ENCODE results near the gene ADAMTS6. TPM values are rescaled to one million over a fixed set of nuclear protein-coding genes. Genes with fewer than 3 reads are reported as not detected.
A peak's percentile ranks its signal among the peaks of the same experiment; 100 is the strongest.

The ADAMTS6 gene
- polyA plus RNA-seq, 1 donor, result 2.3 TPM

DNA sequence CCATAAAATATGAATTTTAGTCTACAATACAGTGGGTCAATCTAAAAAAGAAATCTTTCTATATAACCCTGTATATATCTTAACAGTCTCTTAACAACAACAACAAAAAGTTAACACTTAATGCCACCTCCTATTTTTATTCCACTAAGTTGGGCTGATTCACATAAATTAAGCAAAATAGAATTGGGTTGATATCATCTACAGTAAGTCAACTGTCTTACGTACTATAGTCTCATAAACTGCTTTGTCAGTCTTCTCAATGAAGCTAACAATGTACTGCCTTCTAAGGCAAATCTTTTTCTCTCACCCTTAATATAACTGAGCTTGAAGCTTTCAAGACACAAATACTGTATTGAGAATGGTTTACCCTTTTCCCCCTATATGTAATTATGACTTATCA lies 185.7 kb downstream of the ADAMTS6 start:
- WGBS (ENCODE audit: insufficient coverage, low lambda C conversion rate), result 100% methylated on average over 1 of the region's 1 CpG
- H3K9me3 ChIP-seq (ENCODE audit: control insufficient read depth, low read depth, low read length), result no peaks in the 10 kb centered on the region
- no peak overlapping the region for H3K27ac ChIP-seq (ENCODE audit: low read length)
- no peaks in the 10 kb centered on the region for H3K4me1 ChIP-seq (ENCODE audit: control insufficient read depth, insufficient read depth, low read length)
- no peaks in the 10 kb centered on the region for H3K27me3 ChIP-seq (ENCODE audit: control insufficient read depth, insufficient read depth, low read length)
- H3K36me3 ChIP-seq (ENCODE audit: control insufficient read depth, insufficient read depth, low read length), result no peaks in the 10 kb centered on the region
- H3K4me3 ChIP-seq (ENCODE audit: low read length), result no peak overlapping the region
- no peak for DNase-seq

DNA sequence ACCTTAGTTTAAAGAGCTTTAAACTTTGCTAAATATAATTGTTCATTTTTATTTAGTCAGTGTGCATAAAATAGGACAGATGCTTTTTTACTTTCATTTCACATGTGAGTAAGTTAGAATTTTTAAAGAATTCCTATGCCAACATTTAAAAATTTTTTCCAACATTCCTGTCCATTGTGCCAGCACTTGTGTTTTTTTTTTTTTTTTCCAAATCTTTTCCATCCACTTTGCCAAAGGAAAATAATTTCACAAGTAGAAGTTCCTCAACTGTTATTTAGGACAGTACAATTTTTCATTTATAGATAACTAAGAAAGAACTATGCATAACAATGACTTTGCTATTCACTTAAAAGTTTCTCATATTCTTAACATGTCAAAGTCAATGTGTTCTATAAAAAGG lies 189.5 kb downstream of the ADAMTS6 start:
- no peak overlapping the region for H3K4me3 ChIP-seq (ENCODE audit: low read length)
- H3K4me1 ChIP-seq (ENCODE audit: control insufficient read depth, insufficient read depth, low read length), result no peaks in the 10 kb centered on the region
- no peaks in the 10 kb centered on the region for H3K27me3 ChIP-seq (ENCODE audit: control insufficient read depth, insufficient read depth, low read length)
- no peaks in the 10 kb centered on the region for H3K36me3 ChIP-seq (ENCODE audit: control insufficient read depth, insufficient read depth, low read length)
- no peaks in the 10 kb centered on the region for H3K9me3 ChIP-seq (ENCODE audit: control insufficient read depth, low read depth, low read length)
- no peak overlapping the region for H3K27ac ChIP-seq (ENCODE audit: low read length)
- no peak for DNase-seq

DNA sequence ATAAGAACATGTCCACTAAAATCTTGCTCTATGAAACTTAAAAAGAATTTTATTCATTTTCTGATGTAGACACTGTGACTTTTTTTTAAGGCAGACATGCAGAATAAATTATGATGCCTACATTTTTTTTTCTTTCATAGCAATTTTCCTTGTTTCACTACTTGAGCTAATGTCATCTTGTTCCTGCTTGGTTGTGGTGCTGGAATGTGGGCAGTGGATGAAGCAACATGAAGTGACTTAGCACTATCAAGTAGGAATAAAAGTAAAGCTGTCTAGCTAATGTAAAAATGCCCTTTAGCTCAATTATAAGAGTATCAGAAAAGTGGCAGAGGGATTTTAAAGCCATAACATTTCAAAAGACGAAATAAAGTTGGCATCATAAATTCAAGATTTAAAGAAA lies 191.0 kb downstream of the ADAMTS6 start:
- 100% methylated on average over 1 of the region's 1 CpG for WGBS (ENCODE audit: insufficient coverage, low lambda C conversion rate)
- Histone ChIP-seq H3K27me3 (ENCODE audit: control insufficient read depth, insufficient read depth, low read length) (no peaks in the 10 kb centered on the region), H3K4me3 (ENCODE audit: low read length) (no peak overlapping the region), H3K4me1 (ENCODE audit: control insufficient read depth, insufficient read depth, low read length) (no peaks in the 10 kb centered on the region), H3K9me3 (ENCODE audit: control insufficient read depth, low read depth, low read length) (no peaks in the 10 kb centered on the region), H3K27ac (ENCODE audit: low read length) (no peak overlapping the region), H3K36me3 (ENCODE audit: control insufficient read depth, insufficient read depth, low read length) (no peaks in the 10 kb centered on the region)
- DNase-seq, result no peak

DNA sequence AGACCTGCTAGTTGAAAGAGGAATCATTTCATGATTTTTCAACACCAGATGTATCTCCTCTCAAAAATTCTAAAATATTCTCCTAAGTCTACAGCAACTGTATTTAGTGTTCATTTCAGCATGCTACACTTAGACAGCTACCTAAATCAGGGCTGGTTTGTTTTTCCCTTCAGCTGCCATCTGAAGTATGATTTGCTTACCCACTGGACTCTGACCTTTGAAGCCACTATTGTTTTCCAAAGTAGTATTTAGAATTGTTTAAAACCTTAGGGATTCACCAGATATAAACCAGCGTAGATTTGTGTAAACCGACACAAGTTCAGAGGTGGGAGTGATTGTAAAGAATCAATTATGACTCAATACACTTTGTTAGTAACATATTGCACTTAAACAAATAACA lies 193.1 kb downstream of the ADAMTS6 start:
- H3K27ac ChIP-seq (ENCODE audit: low read length), result no peak overlapping the region
- H3K4me1 ChIP-seq (ENCODE audit: control insufficient read depth, insufficient read depth, low read length), result no peaks in the 10 kb centered on the region
- H3K4me3 ChIP-seq (ENCODE audit: low read length), result no peak overlapping the region
- 60% methylated on average over 2 of the region's 2 CpGs for WGBS (ENCODE audit: insufficient coverage, low lambda C conversion rate)
- H3K36me3 ChIP-seq (ENCODE audit: control insufficient read depth, insufficient read depth, low read length), result no peaks in the 10 kb centered on the region
- DNase-seq, result no peak
- H3K9me3 ChIP-seq (ENCODE audit: control insufficient read depth, low read depth, low read length), result no peaks in the 10 kb centered on the region
- H3K27me3 ChIP-seq (ENCODE audit: control insufficient read depth, insufficient read depth, low read length), result no peaks in the 10 kb centered on the region

DNA sequence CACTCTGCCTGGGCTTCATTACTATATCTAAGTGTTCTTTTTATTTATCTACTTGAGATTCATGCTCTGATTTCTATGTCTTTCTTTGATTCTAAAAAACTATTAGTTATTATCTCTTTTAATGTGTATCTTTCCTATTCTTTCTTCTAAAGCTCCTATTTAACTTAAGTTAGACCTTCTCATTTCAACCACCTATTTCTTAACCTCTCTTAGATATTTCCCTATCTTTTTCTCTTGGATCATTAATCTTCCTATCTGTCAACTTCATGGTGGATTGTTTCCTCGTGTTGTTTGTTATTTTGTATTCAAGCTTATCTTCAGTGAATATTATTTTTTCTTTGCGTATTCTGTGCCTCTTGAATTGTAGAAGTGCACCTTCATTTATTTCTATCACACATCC lies 202.1 kb downstream of the ADAMTS6 start:
- H3K4me3 ChIP-seq (ENCODE audit: low read length), result no peak overlapping the region
- H3K27ac ChIP-seq (ENCODE audit: low read length), result no peak overlapping the region
- H3K36me3 ChIP-seq (ENCODE audit: control insufficient read depth, insufficient read depth, low read length), result no peaks in the 10 kb centered on the region
- DNase-seq, result no peak
- H3K27me3 ChIP-seq (ENCODE audit: control insufficient read depth, insufficient read depth, low read length), result no peaks in the 10 kb centered on the region
- no peaks in the 10 kb centered on the region for H3K9me3 ChIP-seq (ENCODE audit: control insufficient read depth, low read depth, low read length)
- 91% methylated on average over 2 of the region's 2 CpGs for WGBS (ENCODE audit: insufficient coverage, low lambda C conversion rate)
- H3K4me1 ChIP-seq (ENCODE audit: control insufficient read depth, insufficient read depth, low read length), result no peaks in the 10 kb centered on the region

DNA sequence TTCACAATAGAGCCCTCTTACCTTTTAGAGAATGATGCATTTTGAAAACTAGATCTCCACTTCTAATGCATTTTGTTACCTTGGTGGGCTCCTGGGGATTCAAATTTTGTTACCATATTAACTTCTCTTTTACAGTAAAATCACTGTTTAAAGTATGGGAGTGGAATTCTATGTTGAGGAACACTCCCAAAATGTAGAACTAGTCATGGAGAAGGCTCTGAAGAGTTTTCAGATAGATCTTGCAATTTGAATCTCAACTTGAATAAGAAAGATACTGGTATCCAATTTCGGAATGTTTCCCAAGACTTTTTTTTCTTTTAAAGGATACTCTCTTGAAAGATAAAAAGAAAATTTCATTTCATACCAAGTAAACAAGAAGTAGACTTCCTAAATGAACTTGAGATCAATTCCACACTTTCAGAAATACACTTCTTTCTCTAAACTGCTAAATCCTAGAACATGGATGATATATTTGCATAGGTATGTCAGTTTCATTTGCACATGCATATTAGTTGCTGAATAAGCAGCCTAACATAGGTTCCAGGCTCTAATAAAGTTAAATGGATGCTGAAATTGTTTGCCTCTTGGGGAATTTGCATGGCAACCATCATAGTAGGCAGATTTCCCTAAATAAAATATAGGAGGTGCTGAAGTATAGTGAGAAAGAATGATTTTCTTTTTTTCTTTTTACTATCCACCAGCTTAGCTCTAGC lies 205.4 kb downstream of the ADAMTS6 start:
- no peaks in the 10 kb centered on the region for H3K9me3 ChIP-seq (ENCODE audit: control insufficient read depth, low read depth, low read length)
- H3K4me1 ChIP-seq (ENCODE audit: control insufficient read depth, insufficient read depth, low read length), result no peaks in the 10 kb centered on the region
- H3K4me3 ChIP-seq (ENCODE audit: low read length), result no peak overlapping the region
- WGBS (ENCODE audit: insufficient coverage, low lambda C conversion rate), result 100% methylated on average over 1 of the region's 1 CpG
- no peaks in the 10 kb centered on the region for H3K36me3 ChIP-seq (ENCODE audit: control insufficient read depth, insufficient read depth, low read length)
- H3K27ac ChIP-seq (ENCODE audit: low read length), result no peak overlapping the region
- H3K27me3 ChIP-seq (ENCODE audit: control insufficient read depth, insufficient read depth, low read length), result no peaks in the 10 kb centered on the region
- DNase-seq, result no peak

DNA sequence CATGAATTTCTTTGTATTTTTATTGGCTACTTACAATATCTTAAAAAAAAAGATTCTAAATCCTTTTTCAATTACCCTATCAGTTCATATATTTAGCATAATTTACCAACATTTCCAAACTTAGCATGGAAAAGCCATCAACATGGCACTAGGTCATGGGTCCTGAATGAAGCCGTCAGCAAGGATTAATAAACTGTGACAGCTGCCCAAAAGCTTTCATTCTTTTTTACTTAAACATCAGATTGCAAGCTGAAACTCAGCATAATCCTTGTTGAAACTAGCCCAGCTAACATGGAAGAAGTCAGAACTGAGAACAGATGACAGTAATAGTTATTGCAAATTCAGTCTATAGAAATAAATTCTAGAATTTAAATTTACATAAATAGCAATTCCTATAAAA lies 209.8 kb downstream of the ADAMTS6 start:
- H3K9me3 ChIP-seq (ENCODE audit: control insufficient read depth, low read depth, low read length), result no peaks in the 10 kb centered on the region
- H3K27ac ChIP-seq (ENCODE audit: low read length), result no peak overlapping the region
- H3K27me3 ChIP-seq (ENCODE audit: control insufficient read depth, insufficient read depth, low read length), result no peaks in the 10 kb centered on the region
- DNase-seq, result no peak
- H3K36me3 ChIP-seq (ENCODE audit: control insufficient read depth, insufficient read depth, low read length), result no peaks in the 10 kb centered on the region
- no peak overlapping the region for H3K4me3 ChIP-seq (ENCODE audit: low read length)
- no CpG with 5 or more reads among the region's 1 CpG for WGBS (ENCODE audit: insufficient coverage, low lambda C conversion rate)
- H3K4me1 ChIP-seq (ENCODE audit: control insufficient read depth, insufficient read depth, low read length), result no peaks in the 10 kb centered on the region

DNA sequence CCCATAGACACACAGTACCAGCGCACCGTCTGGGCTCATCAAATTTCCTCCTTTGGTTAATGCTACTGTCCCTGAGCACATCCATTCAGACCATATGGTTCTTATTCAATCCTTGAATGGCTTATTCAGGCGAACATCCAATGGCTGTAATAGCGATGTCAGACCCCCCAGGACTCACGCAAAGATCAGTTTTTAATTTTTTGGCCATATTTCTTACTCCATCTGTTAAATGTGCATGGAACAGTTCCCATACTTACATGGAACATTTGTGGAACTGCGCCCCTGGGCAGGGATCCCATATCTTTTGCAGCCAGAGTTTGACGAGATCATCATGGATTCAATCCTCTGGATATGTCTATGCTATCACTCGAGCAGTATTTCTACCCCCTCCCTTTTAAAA lies 213.2 kb downstream of the ADAMTS6 start:
- Histone ChIP-seq H3K4me1 (ENCODE audit: control insufficient read depth, insufficient read depth, low read length) (no peaks in the 10 kb centered on the region), H3K4me3 (ENCODE audit: low read length) (no peak overlapping the region), H3K9me3 (ENCODE audit: control insufficient read depth, low read depth, low read length) (no peaks in the 10 kb centered on the region), H3K27me3 (ENCODE audit: control insufficient read depth, insufficient read depth, low read length) (no peaks in the 10 kb centered on the region), H3K36me3 (ENCODE audit: control insufficient read depth, insufficient read depth, low read length) (no peaks in the 10 kb centered on the region), H3K27ac (ENCODE audit: low read length) (no peak overlapping the region)
- peak in 1 of 2 donors; percentile 19 for DNase-seq
- no CpG with 5 or more reads among the region's 8 CpGs for WGBS (ENCODE audit: insufficient coverage, low lambda C conversion rate)

DNA sequence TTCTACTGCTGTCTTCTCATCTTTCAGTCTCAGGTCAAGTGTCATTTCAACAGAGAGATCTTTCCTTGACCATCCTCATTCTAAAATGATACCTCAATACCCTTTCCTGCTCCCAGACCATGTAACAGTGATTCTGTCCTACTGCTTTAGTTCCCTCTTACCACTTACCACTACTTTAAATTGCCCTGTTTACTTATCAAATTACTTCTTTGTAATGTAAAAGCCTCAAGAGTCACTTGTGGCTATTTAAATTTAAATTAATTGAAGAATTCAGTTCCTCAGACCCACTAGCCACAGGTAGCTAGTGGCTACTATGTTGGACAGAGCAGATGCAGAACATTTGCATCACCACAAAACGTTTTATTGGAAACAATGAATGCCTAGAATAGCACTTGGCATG lies 217.3 kb downstream of the ADAMTS6 start:
- H3K27me3 ChIP-seq (ENCODE audit: control insufficient read depth, insufficient read depth, low read length), result no peaks in the 10 kb centered on the region
- H3K4me1 ChIP-seq (ENCODE audit: control insufficient read depth, insufficient read depth, low read length), result peaks cover 6% of the 10 kb centered on the region
- H3K4me3 ChIP-seq (ENCODE audit: low read length), result no peak overlapping the region
- no peaks in the 10 kb centered on the region for H3K9me3 ChIP-seq (ENCODE audit: control insufficient read depth, low read depth, low read length)
- WGBS (ENCODE audit: insufficient coverage, low lambda C conversion rate), result 67% methylated on average over 1 of the region's 1 CpG
- no peaks in the 10 kb centered on the region for H3K36me3 ChIP-seq (ENCODE audit: control insufficient read depth, insufficient read depth, low read length)
- DNase-seq, result no peak
- no peak overlapping the region for H3K27ac ChIP-seq (ENCODE audit: low read length)

DNA sequence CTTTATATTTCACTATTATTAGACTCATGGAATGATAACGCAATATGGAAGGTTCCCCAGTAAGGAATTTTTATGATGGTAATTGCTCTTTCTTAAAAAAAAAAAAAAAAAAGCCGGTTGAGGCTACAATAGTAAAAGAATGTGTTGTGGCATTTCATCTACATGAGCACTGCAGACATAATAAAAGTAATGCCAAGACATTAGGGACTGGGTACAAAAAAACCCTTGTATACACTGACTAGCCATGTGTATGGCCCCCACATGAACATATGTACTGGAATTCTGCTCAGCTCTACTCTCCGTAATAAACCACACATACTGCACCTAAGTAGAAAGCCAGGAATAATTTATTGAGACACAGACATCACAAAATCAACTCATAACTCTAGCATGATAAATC lies 218.4 kb downstream of the ADAMTS6 start:
- Histone ChIP-seq H3K9me3 (ENCODE audit: control insufficient read depth, low read depth, low read length) (no peaks in the 10 kb centered on the region), H3K27ac (ENCODE audit: low read length) (no peak overlapping the region), H3K4me1 (ENCODE audit: control insufficient read depth, insufficient read depth, low read length) (peaks cover 6% of the 10 kb centered on the region), H3K27me3 (ENCODE audit: control insufficient read depth, insufficient read depth, low read length) (no peaks in the 10 kb centered on the region), H3K4me3 (ENCODE audit: low read length) (no peak overlapping the region), H3K36me3 (ENCODE audit: control insufficient read depth, insufficient read depth, low read length) (no peaks in the 10 kb centered on the region)
- peak in 1 of 2 donors; percentile 7 for DNase-seq
- WGBS (ENCODE audit: insufficient coverage, low lambda C conversion rate), result 20% methylated on average over 1 of the region's 3 CpGs

DNA sequence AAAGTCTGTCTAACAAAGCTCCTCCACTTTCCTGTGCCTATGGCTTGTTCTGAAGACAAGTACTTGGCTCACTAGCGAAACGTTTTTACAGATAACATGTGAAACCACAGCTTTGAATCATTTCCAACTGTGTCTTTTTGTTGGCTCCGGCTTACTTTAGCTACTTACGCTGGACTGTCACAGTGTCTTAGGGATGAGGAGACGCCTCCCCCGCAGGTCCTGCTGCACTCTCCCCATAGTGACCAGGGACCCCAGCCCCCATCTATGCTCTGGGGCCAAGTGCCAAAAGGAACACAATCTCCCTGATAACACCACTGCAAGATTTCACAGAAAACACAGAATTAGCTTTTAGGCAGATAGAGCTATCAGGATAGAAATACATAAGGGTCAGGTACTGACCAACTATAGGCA lies 219.1 kb downstream of the ADAMTS6 start:
- no peak overlapping the region for H3K27ac ChIP-seq (ENCODE audit: low read length)
- DNase-seq, result peak; percentile 16 to 59

More for the DNA sequence above, 219.1 kb downstream of the ADAMTS6 start:
- 0% methylated on average over 2 of the region's 6 CpGs for WGBS (ENCODE audit: insufficient coverage, low lambda C conversion rate)
- no peak overlapping the region for H3K4me3 ChIP-seq (ENCODE audit: low read length)
- H3K9me3 ChIP-seq (ENCODE audit: control insufficient read depth, low read depth, low read length), result no peaks in the 10 kb centered on the region
- peaks cover 6% of the 10 kb centered on the region for H3K4me1 ChIP-seq (ENCODE audit: control insufficient read depth, insufficient read depth, low read length)
- no peaks in the 10 kb centered on the region for H3K27me3 ChIP-seq (ENCODE audit: control insufficient read depth, insufficient read depth, low read length)
- no peaks in the 10 kb centered on the region for H3K36me3 ChIP-seq (ENCODE audit: control insufficient read depth, insufficient read depth, low read length)
